Natural killer cell (primary cell): ENCODE measurements around the gene RPL10A. TPM values are rescaled to one million over a fixed set of nuclear protein-coding genes. Genes with fewer than 3 reads are reported as not detected.
"Not testable (repeated sequence)": the region's sequence is repeated elsewhere in the genome, so short reads cannot be mapped to it uniquely, and the experiment has no call there.

Experiments used
- ATAC-seq, 3 donors: fragments of 150-1000 bp in 2 of 3; fragments of 200-7000 bp in 1 of 3; cut with Tn5 transposase; 1 replicate in 1 of 3; 2 replicates in 2 of 3; pipeline ENCODE4 v1.10.0; 2021; ENCODE audit warnings: mild to moderate bottlenecking in 2 of 3, moderate library complexity in 2 of 3
- DNase-seq, 2 donors: peaks; one replicate each; pipeline versions ENCODE4 v3.0.0 to v3.0.0-alpha.2; 2013 to 2021; ENCODE audit warnings: mixed read lengths in 1 of 2
- H3K27ac ChIP-seq: one replicate; pipeline ENCODE4 v1.5.1; 2013; ENCODE audit warnings: mild to moderate bottlenecking, low read length
- H3K27me3 ChIP-seq: one replicate; pipeline ENCODE4 v1.6.1; 2013; ENCODE audit warnings: low read length; ENCODE audit not compliant: control insufficient read depth, insufficient read depth
- H3K36me3 ChIP-seq: one replicate; pipeline ENCODE4 v1.6.1; 2013; ENCODE audit warnings: low read length; ENCODE audit not compliant: control insufficient read depth, insufficient read depth
- H3K4me1 ChIP-seq: one replicate; pipeline ENCODE4 v1.6.1; 2013; ENCODE audit warnings: low read length; ENCODE audit not compliant: control insufficient read depth, insufficient read depth
- H3K4me3 ChIP-seq: one replicate; pipeline ENCODE4 v1.5.1; 2013; ENCODE audit warnings: low read length
- H3K9me3 ChIP-seq: one replicate; pipeline ENCODE4 v1.6.1; 2013; ENCODE audit warnings: low read length; ENCODE audit not compliant: control insufficient read depth, insufficient read depth
- H3K27ac Mint-ChIP-seq, 2 donors: one replicate each; pipeline ENCODE4 v1.8.0; 2022; ENCODE audit warnings: mild to moderate bottlenecking in 2 of 2, mixed read lengths in 2 of 2, moderate library complexity in 1 of 2
- H3K27me3 Mint-ChIP-seq, 2 donors: one replicate each; pipeline ENCODE4 v1.8.0; 2022; ENCODE audit warnings: low read depth in 2 of 2, mixed read lengths in 2 of 2
- H3K36me3 Mint-ChIP-seq: one replicate; pipeline ENCODE4 v1.8.0; 2022; ENCODE audit warnings: mixed read lengths
- H3K4me1 Mint-ChIP-seq, 2 donors: one replicate each; pipeline ENCODE4 v1.8.0; 2022; ENCODE audit warnings: mixed read lengths in 2 of 2
- H3K4me3 Mint-ChIP-seq: one replicate; pipeline ENCODE4 v1.8.0; 2022; ENCODE audit warnings: mild to moderate bottlenecking, moderate library complexity, mixed read lengths
- H3K9me3 Mint-ChIP-seq, 2 donors: one replicate each; pipeline ENCODE4 v1.8.0; 2022; ENCODE audit warnings: mixed read lengths in 2 of 2
- CTCF ChIP-seq: fragments of 200-600 bp; IDR thresholded peaks from one replicate; pipeline ENCODE4 v1.8.0; 2022; ENCODE audit warnings: antibody characterized with exemption
- WGBS: methylation state at CpG from one replicate; pipeline ENCODE4 v1.1.7; 2013; ENCODE audit warnings: missing lambda C conversion rate; ENCODE audit not compliant: insufficient coverage; 5-methylcytosine and 5-hydroxymethylcytosine counted together
- intact Hi-C: fragments of 100-400 bp; cut with micrococcal nuclease; formaldehyde crosslinking; loops from one replicate; pipeline ENCODE4 v1.14.2; 2022
- total RNA-seq, 4 donors: library from RNA; stranded (reverse); fragments of 120-200 nt in 1 of 4; gene quantifications; one replicate each; pipeline versions ENCODE4 v1.2.3 to v1.2.4, GENCODE V29; 2013 to 2022

RPL10A gene
- total RNA-seq, 3 donors from 2014 or later (not counting 1 experiment from before 2014, with no cell fraction given), result 723 to 943 (median 942) TPM

- H3K36me3 ChIP-seq, result no peaks in the 10 kb centered on the region
- H3K27me3 ChIP-seq, result no peaks in the 10 kb centered on the region
- H3K9me3 ChIP-seq, result no peaks in the 10 kb centered on the region
- Mint-ChIP-seq H3K4me1 (peaks cover 9 to 20% of the 10 kb centered on the region in 2 donors), H3K27ac (no peak overlapping the region), H3K27me3 (peaks cover 0 to 10% of the 10 kb centered on the region in 2 donors), H3K36me3 (no peaks in the 10 kb centered on the region), H3K4me3 (no peak overlapping the region), H3K9me3 (no peaks in the 10 kb centered on the region)
- TF ChIP-seq CTCF, result no peak
- DNase-seq (no peak), ATAC-seq (no peak)
- intact Hi-C loops, result no loop called here
- no peak overlapping the region for H3K4me3 ChIP-seq
- WGBS, result 62% methylated on average over 6 of the region's 6 CpGs
- H3K27ac ChIP-seq, result no peak overlapping the region
- H3K4me1 ChIP-seq, result peaks cover 18% of the 10 kb centered on the region
Observed at GRCh38 chr6:35516712-35517111, 48.5 kb downstream of the RPL10A start.

- H3K27me3 Mint-ChIP-seq, H3K36me3 Mint-ChIP-seq, DNase-seq, H3K27ac Mint-ChIP-seq, H3K27ac ChIP-seq, H3K4me3 ChIP-seq, H3K27me3 ChIP-seq, intact Hi-C loops, H3K9me3 ChIP-seq, H3K9me3 Mint-ChIP-seq, H3K36me3 ChIP-seq, ATAC-seq, H3K4me3 Mint-ChIP-seq: not testable (repeated sequence)
- H3K4me1 ChIP-seq, result peaks cover 26% of the 10 kb centered on the region
- 87% methylated on average over 7 of the region's 7 CpGs for WGBS
- H3K4me1 Mint-ChIP-seq, result peaks cover 22 to 25% of the 10 kb centered on the region in 2 donors
Observed at GRCh38 chr6:35517978-35518377, 49.8 kb downstream of the RPL10A start.

- H3K4me1 ChIP-seq, result peaks cover 34% of the 10 kb centered on the region
- peaks cover 30 to 33% of the 10 kb centered on the region in 2 donors for H3K4me1 Mint-ChIP-seq
- DNase-seq (no peak), ATAC-seq (no peak)
- H3K36me3 Mint-ChIP-seq, result no peaks in the 10 kb centered on the region
- intact Hi-C loops, result no loop called here
- no peaks in the 10 kb centered on the region for H3K36me3 ChIP-seq
- no peak overlapping the region for H3K4me3 Mint-ChIP-seq
- no peak for TF ChIP-seq CTCF
- no peaks in the 10 kb centered on the region for H3K9me3 Mint-ChIP-seq
- WGBS, result over 99% methylated on average over 6 of the region's 6 CpGs
- no peaks in the 10 kb centered on the region for H3K27me3 ChIP-seq
- no peaks in the 10 kb centered on the region for H3K9me3 ChIP-seq
- no peak overlapping the region for H3K4me3 ChIP-seq
- no peak overlapping the region for H3K27ac ChIP-seq
- peaks cover 0 to 5% of the 10 kb centered on the region in 2 donors for H3K27me3 Mint-ChIP-seq
- no peak overlapping the region for H3K27ac Mint-ChIP-seq
Observed at GRCh38 chr6:35518566-35519312, 50.5 kb downstream of the RPL10A start.

GRCh38 chr6:35519313-35520015 is 51.3 kb downstream of the RPL10A start:
- no peak for DNase-seq
- intact Hi-C loops, result no loop called here
- WGBS, result 90% methylated on average over 9 of the region's 9 CpGs
- no peak for TF ChIP-seq CTCF
- peaks cover 0 to 5% of the 10 kb centered on the region in 2 donors for H3K27me3 Mint-ChIP-seq
- no peak overlapping the region for H3K27ac Mint-ChIP-seq
- Histone ChIP-seq H3K4me3 (no peak overlapping the region), H3K36me3 (no peaks in the 10 kb centered on the region), H3K4me1 (peaks cover 40% of the 10 kb centered on the region), H3K9me3 (no peaks in the 10 kb centered on the region), H3K27ac (no peak overlapping the region), H3K27me3 (no peaks in the 10 kb centered on the region)
- peaks cover 37 to 40% of the 10 kb centered on the region in 2 donors for H3K4me1 Mint-ChIP-seq
- no peak for ATAC-seq
- H3K36me3 Mint-ChIP-seq, result no peaks in the 10 kb centered on the region
- no peak overlapping the region for H3K4me3 Mint-ChIP-seq
- H3K9me3 Mint-ChIP-seq, result no peaks in the 10 kb centered on the region

Other genes starting within 250 kb of the RPL10A start
- 10 to 100 TPM; 62.7 to 81.6 (median 64.6) TPM for gene ZNF76, start 208.7 kb upstream of the RPL10A start, total RNA-seq
- gene DEF6, start 170.6 kb upstream of the RPL10A start, total RNA-seq, result 100 to 1,000 TPM; 232 to 297 (median 241) TPM
- 10 to 100 TPM; 14.4 to 20.4 (median 18.8) TPM for gene PPARD, start 125.8 kb upstream of the RPL10A start, total RNA-seq
- gene FANCE, start 16.1 kb upstream of the RPL10A start, total RNA-seq, result 1 to 10 TPM; 2.2 to 3.2 (median 2.6) TPM
- under 1 TPM in 1 of 3 donors, not detected in 2; 0.39 TPM for gene TEAD3, start 28.7 kb downstream of the RPL10A start, total RNA-seq
- gene TULP1, start 44.5 kb downstream of the RPL10A start, total RNA-seq, result not detected
- 10 to 100 TPM; 15.5 to 30.2 (median 27.3) TPM for gene FKBP5, start 220.5 kb downstream of the RPL10A start, total RNA-seq